ENCODE results near the gene ARHGAP4.

DNA sequence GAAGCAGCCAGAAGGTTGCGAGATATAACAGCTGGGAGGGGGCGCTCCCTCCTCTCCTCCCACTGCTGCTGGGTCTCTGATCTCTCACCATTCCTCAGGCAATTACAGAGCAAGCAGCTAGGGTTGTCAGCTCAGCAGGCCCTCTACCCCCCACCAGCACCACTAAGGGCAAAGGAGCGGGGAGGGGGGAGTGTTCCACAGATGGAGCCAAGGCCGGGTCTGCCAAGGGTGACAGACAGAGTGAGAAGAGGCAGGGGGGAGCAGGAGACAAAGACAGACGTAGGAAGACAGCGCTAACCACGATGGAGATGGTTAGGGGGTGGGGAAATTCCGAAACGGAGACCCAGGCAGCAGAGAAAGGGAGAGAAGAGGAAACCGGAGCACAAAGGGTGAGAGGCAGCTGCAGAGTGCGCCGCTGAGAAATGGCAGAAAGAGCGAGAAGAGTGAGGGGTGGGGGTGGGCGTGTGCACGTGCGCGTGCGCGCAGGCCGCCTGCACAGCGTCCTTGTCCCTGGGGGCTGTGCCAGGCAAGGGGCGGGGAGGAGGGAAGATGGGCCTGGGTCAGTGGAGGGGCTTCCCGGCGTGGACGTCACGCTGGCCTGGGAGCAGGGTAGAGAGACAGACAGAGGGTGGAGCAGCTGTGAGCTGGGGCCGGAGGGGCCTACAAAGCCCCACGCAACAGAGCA, 47.0 kb downstream of the ARHGAP4 start:
- no peak for TF ChIP-seq YY1 (IDR thresholded peaks at IDR 0.05; ENCODE audit: insufficient read depth, insufficient read length)
- no peak for TF ChIP-seq SUZ12 (IDR thresholded peaks at IDR 0.05; ENCODE audit: extremely low read depth, insufficient read depth, insufficient read length)
- TF ChIP-seq ZNF274 (IDR thresholded peaks at IDR 0.05; ENCODE audit: low read depth, low read length), result no peak

All from NT2/D1 (cell line).